Nephron (organoid): ENCODE results near the gene ZFYVE21.
"Not testable (repeated sequence)": the region's sequence is repeated elsewhere in the genome, so short reads cannot be mapped to it uniquely, and the experiment has no call there.

Source experiments
- H3K27ac Mint-ChIP-seq, 3 experiments: 2 replicates each; pipeline ENCODE4 v1.8.0; 2020; ENCODE audit warnings: mixed read lengths in 3 of 3, mild to moderate bottlenecking in 2 of 3, moderate library complexity in 1 of 3
- H3K27me3 Mint-ChIP-seq: 2 replicates; pipeline ENCODE4 v1.8.0; 2021; ENCODE audit warnings: low read depth, mild to moderate bottlenecking, moderate library complexity, mixed read lengths
- H3K36me3 Mint-ChIP-seq: 2 replicates; pipeline ENCODE4 v1.8.0; 2020; ENCODE audit warnings: low read depth, mixed read lengths
- H3K4me1 Mint-ChIP-seq: 2 replicates; pipeline ENCODE4 v1.8.0; 2020; ENCODE audit warnings: mixed read lengths
- H3K4me3 Mint-ChIP-seq, 3 experiments: 2 replicates each; pipeline ENCODE4 v1.8.0; 2020; ENCODE audit warnings: mild to moderate bottlenecking in 3 of 3, mixed read lengths in 3 of 3, moderate library complexity in 2 of 3
- H3K9me3 Mint-ChIP-seq: 2 replicates; pipeline ENCODE4 v1.8.0; 2020; ENCODE audit warnings: mixed read lengths
- TF ChIP-seq, protein P1 (sequence below), 3 experiments: fragments of 200-600 bp; sonication (generic); IDR thresholded peaks; one replicate each; pipeline ENCODE4 v1.5.0; 2021; ENCODE audit warnings: antibody characterized with exemption in 3 of 3; ENCODE audit not compliant: unreplicated experiment in 3 of 3

The ZFYVE21 gene

DNA sequence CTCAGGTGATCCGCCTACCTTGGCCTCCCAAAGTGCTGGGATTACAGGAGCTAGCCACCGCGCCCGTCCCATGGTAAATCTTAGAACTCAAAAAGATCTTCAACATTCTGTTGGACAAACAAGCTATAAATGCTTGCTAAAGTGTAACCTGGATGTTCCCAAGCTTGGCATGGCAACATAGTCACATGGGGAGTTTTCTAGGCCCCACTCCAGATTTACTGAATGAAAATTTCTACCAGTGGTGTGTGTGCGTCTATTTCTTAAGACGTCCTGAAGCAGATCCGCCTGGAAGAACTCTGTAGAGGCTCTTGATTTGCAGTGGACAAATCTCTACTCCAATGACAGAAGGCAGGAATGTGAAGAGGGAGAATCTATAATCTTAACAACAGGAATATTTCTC is 59.9 kb downstream of the ZFYVE21 start:
- H3K4me1 Mint-ChIP-seq = no peaks in the 10 kb centered on the region
- H3K9me3 Mint-ChIP-seq = peaks cover 11% of the 10 kb centered on the region
- no peak overlapping the region for H3K4me3 Mint-ChIP-seq
- H3K27ac Mint-ChIP-seq = no peak overlapping the region
- H3K27me3 Mint-ChIP-seq = no peaks in the 10 kb centered on the region
- TF ChIP-seq, protein P1, sequence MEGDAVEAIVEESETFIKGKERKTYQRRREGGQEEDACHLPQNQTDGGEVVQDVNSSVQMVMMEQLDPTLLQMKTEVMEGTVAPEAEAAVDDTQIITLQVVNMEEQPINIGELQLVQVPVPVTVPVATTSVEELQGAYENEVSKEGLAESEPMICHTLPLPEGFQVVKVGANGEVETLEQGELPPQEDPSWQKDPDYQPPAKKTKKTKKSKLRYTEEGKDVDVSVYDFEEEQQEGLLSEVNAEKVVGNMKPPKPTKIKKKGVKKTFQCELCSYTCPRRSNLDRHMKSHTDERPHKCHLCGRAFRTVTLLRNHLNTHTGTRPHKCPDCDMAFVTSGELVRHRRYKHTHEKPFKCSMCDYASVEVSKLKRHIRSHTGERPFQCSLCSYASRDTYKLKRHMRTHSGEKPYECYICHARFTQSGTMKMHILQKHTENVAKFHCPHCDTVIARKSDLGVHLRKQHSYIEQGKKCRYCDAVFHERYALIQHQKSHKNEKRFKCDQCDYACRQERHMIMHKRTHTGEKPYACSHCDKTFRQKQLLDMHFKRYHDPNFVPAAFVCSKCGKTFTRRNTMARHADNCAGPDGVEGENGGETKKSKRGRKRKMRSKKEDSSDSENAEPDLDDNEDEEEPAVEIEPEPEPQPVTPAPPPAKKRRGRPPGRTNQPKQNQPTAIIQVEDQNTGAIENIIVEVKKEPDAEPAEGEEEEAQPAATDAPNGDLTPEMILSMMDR (IDR thresholded peaks at IDR 0.05; ENCODE audit: unreplicated experiment in 3 of 3) = no peak
- peaks cover 35% of the 10 kb centered on the region for H3K36me3 Mint-ChIP-seq

DNA sequence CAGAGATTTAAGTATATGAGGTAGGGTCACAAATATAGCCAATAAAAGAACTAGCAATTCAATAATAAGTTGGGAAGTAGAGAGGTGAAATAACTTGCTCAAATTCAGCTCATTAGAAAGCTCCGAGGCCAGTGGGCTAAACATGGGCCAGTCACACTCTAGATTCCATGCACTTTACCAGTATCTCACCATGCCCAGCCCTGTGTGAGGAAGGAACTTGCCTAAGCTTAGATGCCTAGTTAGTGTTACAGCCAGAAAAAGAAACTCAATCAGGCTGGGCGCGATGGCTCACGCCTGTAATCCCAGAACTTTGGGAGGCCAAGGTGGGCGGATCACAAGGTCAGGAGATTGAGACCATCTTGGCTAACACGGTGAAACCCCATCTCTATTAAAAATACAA is 60.7 kb downstream of the ZFYVE21 start:
- peaks cover 28% of the 10 kb centered on the region for H3K36me3 Mint-ChIP-seq
- not testable (repeated sequence) for H3K4me3 Mint-ChIP-seq, H3K27ac Mint-ChIP-seq, H3K4me1 Mint-ChIP-seq, H3K9me3 Mint-ChIP-seq, H3K27me3 Mint-ChIP-seq

DNA sequence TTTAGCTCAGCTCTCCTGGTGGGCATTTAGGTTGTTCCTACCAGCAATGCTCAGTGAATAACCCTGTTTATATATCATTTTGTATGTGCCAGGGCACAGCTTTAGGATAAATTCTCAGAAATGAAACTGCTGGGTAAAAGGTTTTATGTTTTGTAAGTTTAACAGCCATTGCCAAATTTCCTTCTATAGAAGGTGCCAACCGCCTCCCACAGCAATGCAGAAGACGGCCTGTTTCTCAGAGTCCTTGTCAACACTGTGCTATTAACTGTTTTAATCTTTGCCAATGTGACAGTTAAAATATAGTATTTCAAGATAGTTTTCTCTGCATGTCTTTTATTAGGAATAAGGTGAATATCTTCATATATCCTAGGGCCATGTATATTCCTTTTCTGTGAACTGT is 66.8 kb downstream of the ZFYVE21 start:
- no peak overlapping the region for H3K4me3 Mint-ChIP-seq
- no peaks in the 10 kb centered on the region for H3K9me3 Mint-ChIP-seq
- no peaks in the 10 kb centered on the region for H3K27me3 Mint-ChIP-seq
- H3K27ac Mint-ChIP-seq = no peak overlapping the region
- TF ChIP-seq, protein P1 (IDR thresholded peaks at IDR 0.05; ENCODE audit: unreplicated experiment in 3 of 3) = no peak
- no peaks in the 10 kb centered on the region for H3K4me1 Mint-ChIP-seq
- H3K36me3 Mint-ChIP-seq = peaks cover 13% of the 10 kb centered on the region
